Measurements from ENCODE around the gene HOXB1.
"Not testable (repeated sequence)": the region's sequence is repeated elsewhere in the genome, so short reads cannot be mapped to it uniquely, and the experiment has no call there.

HOXB1 gene

GRCh38 chr17:48542114-48542656 is 11.4 kb upstream of the HOXB1 start:
- no peak for DNase-seq

- no peak for DNase-seq
Measured at GRCh38 chr17:48541577-48542113, 10.8 kb upstream of the HOXB1 start.

- no peak for DNase-seq
Measured at GRCh38 chr17:48541036-48541576, 10.3 kb upstream of the HOXB1 start.

- DNase-seq: no peak
Measured at GRCh38 chr17:48540213-48540612, 9.4 kb upstream of the HOXB1 start.

GRCh38 chr17:48539177-48539576 is 8.4 kb upstream of the HOXB1 start:
- no peak for DNase-seq

GRCh38 chr17:48537316-48537715 is 6.5 kb upstream of the HOXB1 start:
- DNase-seq: no peak

- not testable (repeated sequence) for DNase-seq
Measured at GRCh38 chr17:48535793-48536559, 5.2 kb upstream of the HOXB1 start.

GRCh38 chr17:48532261-48532660 is 1.4 kb upstream of the HOXB1 start:
- DNase-seq: no peak

- no peak for DNase-seq
Measured at GRCh38 chr17:48530208-48530886, 464 bp downstream of the HOXB1 start.

- DNase-seq: no peak
Measured at GRCh38 chr17:48529683-48530009, 1.2 kb downstream of the HOXB1 start.

GRCh38 chr17:48528936-48529682 is 1.7 kb downstream of the HOXB1 start:
- DNase-seq: no peak

GRCh38 chr17:48528153-48528935 is 2.5 kb downstream of the HOXB1 start:
- DNase-seq: no peak

- no peak for DNase-seq
Measured at GRCh38 chr17:48527547-48527932, 3.3 kb downstream of the HOXB1 start.

GRCh38 chr17:48526608-48527546 is 3.9 kb downstream of the HOXB1 start:
- no peak for DNase-seq

GRCh38 chr17:48523010-48523409 is 7.8 kb downstream of the HOXB1 start:
- no peak for DNase-seq

GRCh38 chr17:48522031-48522653 is 8.7 kb downstream of the HOXB1 start:
- DNase-seq: no peak

- no peak for DNase-seq
Measured at GRCh38 chr17:48520631-48521079, 10.2 kb downstream of the HOXB1 start.

GRCh38 chr17:48519427-48519826 is 11.4 kb downstream of the HOXB1 start:
- DNase-seq: no peak

GRCh38 chr17:48517478-48517877 is 13.3 kb downstream of the HOXB1 start:
- DNase-seq: no peak
